A673 (cell line): ENCODE data around the gene GALNT12.

ENCODE experiments used
- EZH2 ChIP-seq: fragments of 200-600 bp; sonication (generic); IDR thresholded peaks from 2 replicates; pipeline ENCODE4 v1.6.1; 2017; ENCODE audit warnings: borderline replicate concordance, low read depth, mild to moderate bottlenecking, mixed read lengths, antibody characterized with exemption, low read length; ENCODE audit not compliant: poor library complexity, severe bottlenecking
- TF ChIP-seq, protein P1 (sequence below): fragments of 300-800, 200-600 bp; sonication (generic); conservative IDR thresholded peaks from 2 replicates; pipeline ENCODE4 v1.5.1; 2017; ENCODE audit warnings: low read depth, mild to moderate bottlenecking, antibody characterized with exemption, low read length, moderate library complexity, mixed read lengths

DNA sequence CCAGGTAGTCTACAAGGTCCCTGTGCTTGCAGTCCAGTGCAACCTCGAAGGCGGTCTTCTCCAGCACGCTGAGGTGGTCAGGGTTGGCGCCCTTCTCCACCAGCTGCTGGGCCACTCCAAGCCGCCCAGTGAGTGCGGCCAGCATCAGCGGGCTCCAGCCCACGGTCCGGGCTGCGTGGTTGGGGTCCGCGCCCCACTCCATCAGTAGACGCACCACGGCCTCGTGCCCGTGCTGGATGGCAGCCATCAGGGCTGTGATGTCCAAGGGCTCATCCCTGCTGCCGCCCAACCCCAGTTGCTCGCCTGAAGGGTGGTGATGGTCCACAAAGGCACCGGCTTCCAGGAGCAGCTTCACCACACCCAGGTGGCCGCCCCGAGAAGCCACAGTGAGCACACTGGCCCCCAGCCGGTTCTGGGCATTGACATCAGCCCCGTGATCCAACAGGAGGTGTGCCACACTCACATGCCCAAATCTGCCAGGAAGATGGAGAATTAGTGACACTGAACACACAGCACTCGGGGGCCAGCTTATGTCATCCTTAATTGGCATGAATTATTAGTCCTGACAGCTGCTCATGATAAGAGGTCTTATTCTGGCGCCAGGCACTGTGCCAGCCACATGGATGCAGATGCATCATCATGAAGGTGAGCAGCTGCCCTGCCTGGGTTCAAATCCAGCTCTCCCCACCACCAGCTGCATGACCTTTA is 17.2 kb upstream of the GALNT12 start:
- TF ChIP-seq, protein P1, sequence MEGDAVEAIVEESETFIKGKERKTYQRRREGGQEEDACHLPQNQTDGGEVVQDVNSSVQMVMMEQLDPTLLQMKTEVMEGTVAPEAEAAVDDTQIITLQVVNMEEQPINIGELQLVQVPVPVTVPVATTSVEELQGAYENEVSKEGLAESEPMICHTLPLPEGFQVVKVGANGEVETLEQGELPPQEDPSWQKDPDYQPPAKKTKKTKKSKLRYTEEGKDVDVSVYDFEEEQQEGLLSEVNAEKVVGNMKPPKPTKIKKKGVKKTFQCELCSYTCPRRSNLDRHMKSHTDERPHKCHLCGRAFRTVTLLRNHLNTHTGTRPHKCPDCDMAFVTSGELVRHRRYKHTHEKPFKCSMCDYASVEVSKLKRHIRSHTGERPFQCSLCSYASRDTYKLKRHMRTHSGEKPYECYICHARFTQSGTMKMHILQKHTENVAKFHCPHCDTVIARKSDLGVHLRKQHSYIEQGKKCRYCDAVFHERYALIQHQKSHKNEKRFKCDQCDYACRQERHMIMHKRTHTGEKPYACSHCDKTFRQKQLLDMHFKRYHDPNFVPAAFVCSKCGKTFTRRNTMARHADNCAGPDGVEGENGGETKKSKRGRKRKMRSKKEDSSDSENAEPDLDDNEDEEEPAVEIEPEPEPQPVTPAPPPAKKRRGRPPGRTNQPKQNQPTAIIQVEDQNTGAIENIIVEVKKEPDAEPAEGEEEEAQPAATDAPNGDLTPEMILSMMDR = no peak
- no peak for TF ChIP-seq EZH2
